Loucy (cell line): Measurements from ENCODE around the gene ZNF682.

Source experiments
- CTCF ChIP-seq: fragments of 200-600 bp; sonication (generic); conservative IDR thresholded peaks from 2 replicates; pipeline ENCODE4 v1.5.1; 2014; ENCODE audit warnings: mild to moderate bottlenecking, antibody characterized with exemption, low read length
- EZH2phosphoT487 ChIP-seq: fragments of 200-600 bp; IDR thresholded peaks from 2 replicates; pipeline ENCODE4 v1.6.1; 2018; ENCODE audit warnings: antibody characterized with exemption, mild to moderate bottlenecking, moderate library complexity, borderline replicate concordance

GRCh38 chr19:19966862-19967261 lies 72.4 kb downstream of the ZNF682 start:
- TF ChIP-seq CTCF (no peak), EZH2phosphoT487 (no peak)
